Endothelial cell (in vitro differentiated cells): ENCODE data around the gene HDAC7. TPM values are rescaled to one million over a fixed set of nuclear protein-coding genes. Genes with fewer than 3 reads are reported as not detected.

ENCODE experiments used
- DNase-seq: peaks from one replicate; pipeline ENCODE4 v3.0.0; 2021; ENCODE audit warnings: low spot score
- H3K27ac Mint-ChIP-seq: one replicate; pipeline ENCODE4 v1.8.0; 2021; ENCODE audit warnings: mixed read lengths, inconsistent platforms; ENCODE audit not compliant: unreplicated experiment
- H3K27me3 Mint-ChIP-seq: one replicate; pipeline ENCODE4 v1.8.0; 2021; ENCODE audit warnings: mild to moderate bottlenecking, moderate library complexity, mixed read lengths, inconsistent platforms; ENCODE audit not compliant: unreplicated experiment
- H3K36me3 Mint-ChIP-seq: one replicate; pipeline ENCODE4 v1.8.0; 2021; ENCODE audit warnings: mild to moderate bottlenecking, low read depth, mixed read lengths, inconsistent platforms; ENCODE audit not compliant: unreplicated experiment
- H3K4me1 Mint-ChIP-seq: one replicate; pipeline ENCODE4 v1.8.0; 2021; ENCODE audit warnings: mild to moderate bottlenecking, mixed read lengths, inconsistent platforms; ENCODE audit not compliant: unreplicated experiment
- H3K4me3 Mint-ChIP-seq: one replicate; pipeline ENCODE4 v1.8.0; 2021; ENCODE audit warnings: mild to moderate bottlenecking, mixed read lengths, inconsistent platforms; ENCODE audit not compliant: unreplicated experiment
- H3K9me3 Mint-ChIP-seq: one replicate; pipeline ENCODE4 v1.8.0; 2021; ENCODE audit warnings: mixed read lengths, inconsistent platforms; ENCODE audit not compliant: unreplicated experiment
- total RNA-seq: library from RNA; stranded (reverse); fragmentation: NEBNext Ultra II Directional; extraction: Animal tissue kit (Norgen Biotek cat#: 25700); gene quantifications from one replicate; pipeline ENCODE4 v1.2.1, GENCODE V29; 2021; ENCODE audit not compliant: unreplicated experiment
- TF ChIP-seq, protein P1 (sequence below): fragments of 200-600 bp; sonication (generic); IDR thresholded peaks from one replicate; pipeline ENCODE4 v1.5.0; 2021; ENCODE audit warnings: antibody characterized with exemption; ENCODE audit not compliant: unreplicated experiment

The HDAC7 gene
- total RNA-seq, 1 donor from 2014 or later: 387 TPM

DNA sequence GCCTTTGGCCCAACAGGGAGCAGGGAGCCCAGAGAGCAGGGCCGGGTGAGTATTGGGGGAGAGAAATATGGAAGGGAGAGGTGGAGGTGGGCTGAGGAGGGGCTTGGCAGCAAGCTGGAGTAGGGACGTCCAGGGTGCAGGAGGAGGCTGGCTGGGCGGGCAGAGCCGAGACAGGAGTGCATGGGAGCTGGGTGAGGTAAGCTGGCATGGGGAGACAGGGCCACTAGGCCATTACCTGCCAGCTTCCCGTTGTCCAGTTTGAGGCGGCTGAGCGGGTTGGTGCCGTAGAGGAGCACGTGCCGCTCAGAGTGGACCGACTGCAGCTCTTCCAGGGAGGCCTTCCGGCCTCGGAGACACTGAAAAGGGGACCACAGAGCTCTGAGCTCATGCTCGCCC, 28.4 kb downstream of the HDAC7 start:
- Mint-ChIP-seq H3K4me3 (no peak overlapping the region), H3K27me3 (peaks cover 43% of the 10 kb centered on the region), H3K27ac (no peak overlapping the region), H3K4me1 (peaks cover 11% of the 10 kb centered on the region), H3K36me3 (peaks cover 62% of the 10 kb centered on the region), H3K9me3 (no peaks in the 10 kb centered on the region)
- DNase-seq: no peak
- TF ChIP-seq, protein P1, sequence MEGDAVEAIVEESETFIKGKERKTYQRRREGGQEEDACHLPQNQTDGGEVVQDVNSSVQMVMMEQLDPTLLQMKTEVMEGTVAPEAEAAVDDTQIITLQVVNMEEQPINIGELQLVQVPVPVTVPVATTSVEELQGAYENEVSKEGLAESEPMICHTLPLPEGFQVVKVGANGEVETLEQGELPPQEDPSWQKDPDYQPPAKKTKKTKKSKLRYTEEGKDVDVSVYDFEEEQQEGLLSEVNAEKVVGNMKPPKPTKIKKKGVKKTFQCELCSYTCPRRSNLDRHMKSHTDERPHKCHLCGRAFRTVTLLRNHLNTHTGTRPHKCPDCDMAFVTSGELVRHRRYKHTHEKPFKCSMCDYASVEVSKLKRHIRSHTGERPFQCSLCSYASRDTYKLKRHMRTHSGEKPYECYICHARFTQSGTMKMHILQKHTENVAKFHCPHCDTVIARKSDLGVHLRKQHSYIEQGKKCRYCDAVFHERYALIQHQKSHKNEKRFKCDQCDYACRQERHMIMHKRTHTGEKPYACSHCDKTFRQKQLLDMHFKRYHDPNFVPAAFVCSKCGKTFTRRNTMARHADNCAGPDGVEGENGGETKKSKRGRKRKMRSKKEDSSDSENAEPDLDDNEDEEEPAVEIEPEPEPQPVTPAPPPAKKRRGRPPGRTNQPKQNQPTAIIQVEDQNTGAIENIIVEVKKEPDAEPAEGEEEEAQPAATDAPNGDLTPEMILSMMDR: no peak

GRCh38 chr12:47790676-47791350, 28.9 kb downstream of the HDAC7 start:
- no peak overlapping the region for H3K27ac Mint-ChIP-seq
- H3K27me3 Mint-ChIP-seq: peaks cover 43% of the 10 kb centered on the region
- H3K36me3 Mint-ChIP-seq: peaks cover 66% of the 10 kb centered on the region
- H3K9me3 Mint-ChIP-seq: no peaks in the 10 kb centered on the region
- H3K4me3 Mint-ChIP-seq: no peak overlapping the region
- DNase-seq: no peak
- TF ChIP-seq, protein P1: no peak
- peaks cover 11% of the 10 kb centered on the region for H3K4me1 Mint-ChIP-seq

DNA sequence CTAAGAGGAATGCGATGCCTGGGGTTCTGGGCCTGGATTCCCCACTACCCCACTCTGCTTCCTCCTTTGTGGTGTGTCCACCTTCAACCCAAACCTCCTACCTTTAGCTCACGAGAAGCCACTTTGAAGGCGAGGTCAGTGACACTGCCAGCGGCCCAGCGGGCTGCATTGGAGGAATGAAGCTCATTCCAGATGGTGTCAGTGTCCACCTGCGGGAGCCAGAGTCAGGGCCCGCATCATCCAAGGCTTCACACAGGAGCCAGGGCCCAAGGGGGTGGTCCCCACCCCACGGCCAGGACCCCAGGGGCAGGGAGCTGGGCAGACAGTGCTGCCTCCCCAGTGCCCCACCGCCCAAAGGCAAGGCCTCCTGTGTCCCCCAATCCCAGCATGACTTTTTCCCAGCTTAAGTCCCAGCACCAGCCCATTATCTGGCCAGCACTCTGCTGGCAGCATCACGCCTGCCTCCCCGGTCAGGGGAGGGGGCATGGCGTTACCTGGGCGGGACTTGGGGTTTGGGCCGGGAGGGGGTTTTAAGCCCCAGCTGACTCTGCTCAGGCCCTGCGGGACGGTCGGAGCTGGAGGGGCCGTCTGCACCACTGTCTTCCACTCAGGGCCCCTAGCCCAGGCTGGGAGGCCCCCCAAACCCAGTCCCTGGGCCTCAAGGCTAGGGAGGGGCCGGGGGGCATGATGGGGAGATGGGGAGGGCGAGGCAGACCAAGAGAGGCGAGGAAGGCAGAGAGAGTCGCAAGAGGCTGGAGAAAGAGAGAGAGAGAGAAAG, 29.8 kb downstream of the HDAC7 start:
- no peak overlapping the region for H3K4me3 Mint-ChIP-seq
- H3K36me3 Mint-ChIP-seq: peaks cover 70% of the 10 kb centered on the region
- TF ChIP-seq, protein P1: no peak
- DNase-seq: no peak
- H3K27me3 Mint-ChIP-seq: peaks cover 46% of the 10 kb centered on the region
- peak overlapping the region; percentile 77 for H3K27ac Mint-ChIP-seq
- no peaks in the 10 kb centered on the region for H3K9me3 Mint-ChIP-seq
- peaks cover 9% of the 10 kb centered on the region for H3K4me1 Mint-ChIP-seq

GRCh38 chr12:47789141-47789540, 30.6 kb downstream of the HDAC7 start:
- H3K36me3 Mint-ChIP-seq: peaks cover 71% of the 10 kb centered on the region
- H3K27ac Mint-ChIP-seq: no peak overlapping the region
- no peak overlapping the region for H3K4me3 Mint-ChIP-seq
- TF ChIP-seq, protein P1: no peak
- DNase-seq: no peak
- H3K27me3 Mint-ChIP-seq: peaks cover 47% of the 10 kb centered on the region
- H3K4me1 Mint-ChIP-seq: peaks cover 5% of the 10 kb centered on the region
- H3K9me3 Mint-ChIP-seq: no peaks in the 10 kb centered on the region
